ENCODE data around the gene CAV2. TPM values are rescaled to one million over a fixed set of nuclear protein-coding genes. Genes with fewer than 3 reads are reported as not detected.

CAV2 gene
- total RNA-seq, 1 donor from 2014 or later: not detected

DNA sequence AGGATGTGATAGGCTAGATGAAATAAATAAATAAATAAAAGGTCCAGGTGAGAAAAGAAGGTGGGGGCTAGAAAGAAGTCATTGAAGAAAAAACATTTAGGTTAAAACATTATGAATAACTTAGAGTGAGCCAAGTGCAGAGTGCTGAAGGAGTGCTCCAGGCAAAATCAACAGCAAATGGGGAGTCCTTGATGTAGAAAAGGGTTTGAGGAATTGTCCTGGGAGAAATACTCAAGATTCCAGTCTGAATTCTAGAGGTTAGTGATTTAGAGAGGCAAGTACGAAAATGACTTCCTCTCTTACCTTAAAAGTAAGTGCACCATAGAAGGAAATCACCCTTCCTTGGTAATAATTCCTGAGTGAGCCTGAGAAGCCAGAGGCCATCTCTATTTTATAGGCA, 44.9 kb downstream of the CAV2 start:
- intact Hi-C loops (cut with micrococcal nuclease): no loop called here

DNA sequence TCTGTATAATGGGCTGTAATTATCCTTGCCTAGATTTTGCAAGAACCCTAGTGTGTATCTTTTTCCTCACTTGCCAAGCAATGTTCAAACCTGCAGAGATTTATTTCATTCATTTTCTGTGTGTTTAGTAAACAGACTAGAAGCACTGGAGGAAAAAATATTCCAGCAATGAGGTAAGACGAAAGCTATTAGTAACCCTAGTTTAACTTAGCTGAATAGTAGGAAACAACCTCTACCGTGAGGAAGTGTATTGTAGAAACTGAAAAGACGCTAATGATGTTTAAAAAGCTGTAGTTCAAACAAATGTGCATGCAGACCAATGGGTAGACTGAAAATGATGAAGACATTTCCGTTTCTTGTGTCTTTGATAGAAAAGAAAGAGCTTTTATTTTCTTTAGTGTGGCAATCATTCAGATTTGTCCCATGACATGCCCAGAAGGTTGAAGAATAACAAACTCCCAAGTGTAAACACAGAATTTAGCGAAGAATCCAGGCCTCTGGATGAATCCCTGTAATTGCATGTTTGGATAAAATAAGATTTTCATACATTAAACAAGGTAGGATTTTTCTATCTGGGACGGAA, 46.0 kb downstream of the CAV2 start:
- intact Hi-C loops (cut with micrococcal nuclease): no loop called here

DNA sequence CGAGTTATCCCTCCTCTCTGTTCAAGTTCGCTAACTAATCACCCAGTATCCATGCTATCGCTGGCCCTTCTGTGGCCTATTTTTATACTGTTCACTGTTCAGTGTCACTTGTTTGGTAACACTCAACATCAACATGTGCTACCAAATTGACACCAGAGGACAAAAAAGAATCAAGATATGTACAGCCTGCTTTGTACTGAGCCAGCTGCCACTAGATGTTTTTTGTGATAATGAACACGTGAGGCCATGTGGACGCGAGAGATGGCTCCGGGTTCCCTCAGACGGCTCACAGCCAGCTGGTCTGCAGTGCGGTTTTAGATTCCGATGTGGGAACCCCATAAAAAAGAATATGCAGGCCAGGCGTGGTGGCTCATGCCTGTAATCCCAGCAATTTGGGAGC, 46.5 kb downstream of the CAV2 start:
- intact Hi-C loops (cut with micrococcal nuclease): no loop called here

DNA sequence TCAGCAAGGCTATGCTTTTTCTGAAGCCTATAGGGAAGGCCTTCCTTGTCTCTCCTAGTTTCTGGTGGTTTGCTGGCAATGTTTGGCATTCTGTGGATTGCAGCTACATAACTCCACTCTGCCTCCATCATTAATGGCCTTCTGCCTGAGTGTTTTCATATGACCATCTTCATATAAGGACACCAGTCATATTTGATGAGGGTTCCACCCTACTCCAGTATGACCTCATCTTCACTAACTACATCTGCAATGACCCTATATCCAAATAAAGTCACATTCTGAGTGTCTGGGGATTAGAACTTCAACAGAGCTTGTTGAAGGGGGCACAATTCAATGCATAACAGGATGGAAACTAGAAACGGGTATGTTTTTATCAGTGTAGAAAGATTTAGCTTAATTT, 47.4 kb downstream of the CAV2 start:
- intact Hi-C loops (cut with micrococcal nuclease): no loop called here

DNA sequence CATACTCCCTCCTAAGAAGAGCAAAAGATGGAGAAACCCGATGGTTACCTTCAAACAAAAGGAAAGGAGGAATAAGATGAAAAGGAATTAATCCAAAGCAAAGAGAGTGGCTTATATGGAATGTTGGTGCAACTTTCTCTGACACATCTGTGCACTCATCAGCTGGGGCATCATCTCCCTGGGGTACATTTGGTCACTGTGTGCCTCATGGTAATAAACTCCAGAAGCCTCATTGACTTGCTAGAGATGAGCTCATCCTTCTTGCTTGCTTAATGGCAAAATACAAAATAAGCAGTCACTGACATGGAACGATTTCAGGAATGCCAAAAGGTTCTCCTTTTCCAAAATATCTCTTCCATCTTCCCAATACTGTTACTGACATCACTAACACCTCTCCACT, 47.8 kb downstream of the CAV2 start:
- intact Hi-C loops (cut with micrococcal nuclease): no loop called here

DNA sequence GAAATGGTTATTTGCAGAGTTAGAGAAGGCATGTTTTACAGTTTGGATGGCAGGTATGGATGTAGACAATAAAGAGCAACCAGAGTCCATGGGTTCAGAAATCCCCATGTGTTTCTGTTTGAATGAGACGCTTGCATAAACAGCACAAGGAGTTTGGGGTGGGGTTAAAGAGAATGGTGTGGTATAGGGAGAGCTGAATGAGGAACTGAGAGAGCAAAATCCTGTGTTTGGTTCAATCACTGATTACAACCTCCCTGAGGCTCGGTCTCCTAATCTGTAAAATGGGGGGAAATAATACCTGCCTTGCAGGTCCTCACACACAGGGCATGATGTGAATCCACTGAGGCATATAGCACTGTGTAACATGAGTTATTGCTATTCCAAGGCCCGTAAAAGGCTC, 49.0 kb downstream of the CAV2 start:
- intact Hi-C loops (cut with micrococcal nuclease): no loop called here

DNA sequence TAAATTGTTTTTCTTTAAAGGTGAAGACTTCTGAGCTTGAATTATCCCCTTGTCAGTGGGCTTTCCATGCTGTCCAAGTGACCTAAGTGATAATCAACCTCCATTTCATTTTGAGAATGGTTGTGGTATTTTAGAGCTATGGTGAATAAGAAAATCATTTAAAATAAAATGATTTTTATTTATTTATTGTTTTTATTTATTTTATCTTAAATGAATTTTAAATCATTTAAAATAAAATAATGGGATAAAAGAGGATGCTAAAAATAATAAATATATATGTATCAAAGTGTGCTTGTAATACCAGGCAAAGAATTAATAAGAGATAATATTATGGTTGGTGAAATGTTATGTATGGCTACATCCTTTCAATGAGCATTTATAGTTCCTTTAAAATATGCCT, 49.8 kb downstream of the CAV2 start:
- intact Hi-C loops (cut with micrococcal nuclease): no loop called here

DNA sequence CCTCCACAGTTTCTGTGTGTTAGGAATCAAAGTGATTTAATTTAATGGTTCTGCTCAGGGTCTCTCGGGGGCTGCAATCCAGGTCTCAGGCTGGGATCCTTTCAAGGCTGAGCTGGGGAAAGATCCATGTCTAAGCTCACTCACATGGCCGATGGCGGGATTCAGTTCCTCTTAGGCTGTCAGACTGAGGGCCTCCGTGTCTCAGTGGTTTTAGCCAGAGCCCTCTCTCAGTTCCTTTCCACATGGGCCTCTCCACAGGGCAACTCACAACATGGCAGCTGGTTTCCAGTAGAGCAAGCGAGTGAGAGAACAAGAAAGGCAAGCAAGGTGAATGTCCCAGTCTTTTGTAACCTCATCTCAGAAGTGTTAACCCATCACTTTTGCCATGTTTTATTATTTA, 52.2 kb downstream of the CAV2 start:
- intact Hi-C loops (cut with micrococcal nuclease): no loop called here

DNA sequence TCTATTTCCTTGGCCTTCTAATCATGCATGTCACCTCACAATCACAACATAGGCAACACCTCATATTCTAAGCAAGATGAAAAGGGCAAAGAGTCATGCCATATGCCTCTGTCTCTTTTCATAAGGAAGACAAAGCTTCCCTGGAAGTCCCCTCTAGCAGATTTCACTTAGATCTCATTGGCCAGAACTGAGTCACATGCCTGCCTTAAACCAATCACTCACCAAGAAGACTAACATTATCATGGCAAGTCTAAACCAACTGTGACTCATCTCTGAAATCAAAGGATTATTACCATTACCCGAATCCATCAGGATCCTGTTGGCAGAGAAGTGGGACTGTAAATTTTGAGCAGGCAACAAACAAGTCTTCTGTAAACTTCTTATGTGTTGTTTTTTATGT, 53.1 kb downstream of the CAV2 start:
- intact Hi-C loops (cut with micrococcal nuclease): no loop called here

DNA sequence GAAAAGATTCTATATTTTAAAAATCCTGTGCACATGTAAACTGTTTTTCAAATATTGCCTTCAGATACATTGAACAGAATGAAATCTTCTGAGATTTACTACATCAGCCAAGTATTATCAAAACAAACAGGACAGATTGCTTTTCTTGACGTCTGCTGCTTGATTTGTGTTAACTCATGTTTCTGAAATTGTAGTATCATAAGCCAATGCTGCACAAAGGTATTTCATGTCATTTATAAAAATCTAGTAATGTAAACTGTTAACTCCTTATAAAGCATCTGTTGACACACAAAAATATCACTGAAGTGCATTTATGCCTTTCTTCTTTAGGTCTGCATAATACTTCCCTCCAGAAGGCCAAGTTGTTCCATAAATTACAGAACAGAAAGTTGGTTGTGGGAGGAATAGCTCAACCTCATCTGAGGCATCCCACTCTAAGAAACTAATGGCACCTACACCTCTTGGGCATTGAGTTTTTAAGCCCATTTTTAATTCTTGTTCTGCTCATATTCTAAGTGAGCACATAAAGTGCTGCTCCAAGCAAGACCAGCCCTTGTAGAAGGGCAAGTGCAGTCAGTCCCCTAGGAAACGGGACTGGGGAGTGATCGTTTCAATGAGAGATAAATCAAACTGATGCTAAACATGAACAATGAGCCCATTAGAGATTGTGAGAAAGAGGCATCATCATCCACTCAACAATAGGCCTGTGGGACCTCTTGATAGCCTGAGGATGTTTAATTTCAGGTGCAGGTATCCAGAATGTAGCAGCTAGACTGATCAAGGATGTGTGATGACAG, 53.8 kb downstream of the CAV2 start:
- intact Hi-C loops (cut with micrococcal nuclease): no loop called here

DNA sequence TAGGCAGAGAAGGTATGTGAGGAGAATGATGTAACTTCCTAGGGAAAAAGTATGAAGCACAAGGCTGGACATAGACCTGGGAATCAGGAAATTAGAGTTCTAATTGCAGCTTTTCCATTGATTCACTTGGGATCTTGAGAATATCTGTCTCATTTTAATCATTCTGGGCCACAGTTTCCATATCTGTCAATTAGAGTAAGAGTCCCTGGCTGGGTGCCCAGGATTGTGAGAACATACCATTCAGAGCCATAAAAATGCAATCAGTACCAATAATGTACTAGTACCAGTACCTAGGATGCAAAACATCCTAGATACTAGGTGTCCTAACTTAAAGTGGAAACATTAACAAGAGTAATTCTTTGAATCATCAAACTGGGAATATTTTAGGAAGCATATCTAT, 54.9 kb downstream of the CAV2 start:
- intact Hi-C loops (cut with micrococcal nuclease): no loop called here

DNA sequence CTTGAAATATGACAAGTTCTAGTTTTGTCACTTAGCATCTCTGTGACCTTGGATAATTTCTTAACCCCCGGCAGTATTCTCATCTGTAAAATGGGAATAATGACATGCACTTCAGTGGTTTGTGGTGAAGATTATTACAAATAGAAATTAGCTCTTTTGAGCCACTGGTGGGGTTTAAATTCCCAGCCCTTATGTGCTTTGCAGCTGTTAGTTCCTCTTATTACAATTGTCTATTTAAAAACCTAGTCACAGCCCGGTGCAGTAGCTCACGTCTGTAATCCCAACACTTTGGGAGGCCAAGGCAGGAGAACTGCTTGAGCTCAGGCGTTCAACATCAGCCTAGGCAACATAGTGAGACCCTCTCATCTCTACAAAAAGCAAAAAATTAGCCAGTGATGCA, 55.4 kb downstream of the CAV2 start:
- intact Hi-C loops (cut with micrococcal nuclease): no loop called here

DNA sequence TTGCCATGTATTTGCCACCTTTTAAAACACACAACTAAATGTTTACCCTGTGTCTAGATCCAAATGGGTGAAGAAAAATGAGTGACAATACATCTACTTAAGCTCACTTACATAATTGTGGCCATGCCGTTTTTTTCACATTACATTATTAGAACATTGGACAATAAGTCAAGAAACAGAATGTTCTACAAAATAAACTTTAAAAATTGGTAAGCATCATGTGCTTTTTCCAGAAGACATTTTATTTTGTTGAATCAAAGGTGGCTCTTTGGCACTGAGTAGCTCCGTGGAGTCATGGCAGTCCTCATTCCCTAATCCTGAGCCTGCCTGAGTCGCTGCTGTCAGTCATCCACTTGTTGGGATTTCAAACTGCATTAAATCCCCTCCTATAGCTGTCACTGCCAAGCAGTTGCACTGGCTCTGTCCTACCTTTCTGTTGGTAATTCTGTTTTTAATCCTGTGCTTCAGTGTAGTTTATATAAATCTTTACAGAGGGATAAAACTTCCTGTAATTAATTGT, 57.6 kb downstream of the CAV2 start:
- intact Hi-C loops (cut with micrococcal nuclease): no loop called here

DNA sequence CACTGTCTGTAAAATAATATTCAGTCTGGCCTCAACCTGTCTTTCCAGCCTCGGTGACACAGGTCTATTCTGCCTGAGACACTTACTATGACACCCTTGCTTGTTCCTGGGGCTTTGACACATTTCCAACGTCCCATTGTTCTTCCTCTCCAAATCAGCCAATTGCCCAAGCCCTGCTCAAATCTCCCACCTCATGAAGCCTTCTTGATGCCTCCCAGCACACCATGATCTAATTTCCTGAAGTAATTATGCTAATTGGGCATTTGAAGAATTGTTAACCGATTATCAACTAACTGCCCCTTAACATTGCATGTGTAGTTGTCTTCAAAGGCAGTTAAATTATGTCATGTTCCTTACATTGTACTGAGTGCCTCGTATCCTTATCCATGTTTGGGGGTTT, 58.4 kb downstream of the CAV2 start:
- intact Hi-C loops (cut with micrococcal nuclease): no loop called here

Other genes starting within 250 kb of the CAV2 start
- gene CAV1, start 25.3 kb downstream of the CAV2 start, total RNA-seq: 0.12 and 0.29 TPM in 2 replicates
- 0.61 and 0.71 TPM in 2 replicates for gene MET, start 172.5 kb downstream of the CAV2 start, total RNA-seq